H1 (cell line): ENCODE results near the gene SAT1. TPM values are rescaled to one million over a fixed set of nuclear protein-coding genes. Genes with fewer than 3 reads are reported as not detected.

Experiments
- RXRA ChIP-seq: IDR thresholded peaks from 2 replicates; pipeline ENCODE4 v1.6.1; 2011; ENCODE audit warnings: low read depth, mild to moderate bottlenecking, low read length, moderate library complexity; ENCODE audit not compliant: insufficient read depth
- SP1 ChIP-seq: IDR thresholded peaks from 2 replicates; pipeline ENCODE4 v1.6.1; 2011; ENCODE audit warnings: low read depth, low read length
- polyA plus RNA-seq, 7 experiments: library from polyadenylated mRNA; depleted of rRNA in 3 of 7; stranded (reverse) in 5 of 7; unstranded in 2 of 7; fragments of >200 nt in 5 of 7; fragments of 200-250 nt in 2 of 7; gene quantifications; 1 replicate in 5 of 7; 2 replicates in 1 of 7; 4 replicates in 1 of 7; pipeline versions ENCODE4 v1.2.1 to v1.2.3, GENCODE V29; 2011 to 2013; ENCODE audit warnings: missing spikeins in 2 of 7, mixed read lengths in 2 of 7
- total RNA-seq: library from RNA; stranded (reverse); fragmentation: NEBNext Ultra II Directional; extraction: Animal tissue kit (Norgen Biotek cat#: 25700); gene quantifications from 2 replicates; pipeline ENCODE4 v1.2.1, GENCODE V29; 2021

The SAT1 gene
- total and polyA plus RNA-seq, 2 of the 8 experiments (the other 6 are each of a cell fraction or from before 2014, with no cell fraction given) = 29.2 to 36.8 TPM

- no peak for TF ChIP-seq SP1
- no peak for TF ChIP-seq RXRA
Measured at GRCh38 chrX:23783589-23784469, 856 bp downstream of the SAT1 start (continued).
